GM18505 (cell line): ENCODE data around the gene RPL12.

Experiments used
- ATAC-seq: cut with Tn5 transposase; IDR thresholded peaks from one replicate; pipeline ENCODE4 v1.9.1; 2021; ENCODE audit not compliant: unreplicated experiment
- POLR2A ChIP-seq: IDR thresholded peaks from 4 replicates; pipeline ENCODE4 v1.6.1; 2011; ENCODE audit warnings: borderline replicate concordance; ENCODE audit not compliant: insufficient read depth, insufficient read length; ENCODE audit errors: extremely low read depth

Gene RPL12

DNA sequence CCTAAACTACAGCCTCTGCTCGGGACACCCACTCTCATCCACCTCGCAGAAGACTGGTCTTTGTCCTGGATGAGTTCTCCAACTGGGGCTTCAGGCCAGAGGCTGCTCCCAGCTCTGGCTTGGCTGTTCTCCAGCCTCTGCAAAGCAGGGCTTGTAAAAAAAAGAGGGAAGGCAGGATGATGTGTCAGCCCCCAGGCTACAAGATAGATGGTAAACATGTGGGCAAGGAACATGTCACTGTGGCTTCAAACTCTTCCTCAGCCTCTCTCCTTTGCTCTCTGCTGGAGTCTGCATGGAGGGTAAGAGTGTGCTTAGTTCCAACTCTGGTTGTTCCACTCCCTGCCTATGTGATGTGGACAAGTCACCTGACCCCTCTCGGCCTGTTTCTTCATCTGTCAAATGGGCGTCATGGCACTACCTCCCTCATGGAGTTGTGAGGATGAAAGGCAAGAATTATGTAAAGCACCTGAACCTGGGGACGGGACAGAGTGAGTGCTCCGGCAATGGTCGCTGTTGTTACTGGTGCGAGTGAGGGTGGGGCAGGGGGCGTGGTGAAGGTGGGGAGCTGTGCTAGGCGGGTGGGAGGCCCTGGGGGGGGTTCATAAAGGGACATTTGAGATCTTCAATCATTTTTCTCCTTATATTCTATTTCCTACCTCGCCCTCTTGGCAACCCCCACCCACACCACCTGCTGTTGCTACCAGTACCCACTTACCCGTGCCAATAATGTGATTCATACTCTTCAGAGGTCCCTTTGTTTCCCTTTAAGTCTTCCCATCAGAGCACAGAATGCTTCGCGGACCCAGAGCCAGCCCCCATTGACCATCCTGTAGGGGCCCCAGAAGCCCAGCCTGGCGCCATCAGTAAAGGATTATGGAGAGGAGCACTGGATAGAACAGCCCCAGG, 33.8 kb downstream of the RPL12 start:
- no peak for ATAC-seq
- no peak for TF ChIP-seq POLR2A

DNA sequence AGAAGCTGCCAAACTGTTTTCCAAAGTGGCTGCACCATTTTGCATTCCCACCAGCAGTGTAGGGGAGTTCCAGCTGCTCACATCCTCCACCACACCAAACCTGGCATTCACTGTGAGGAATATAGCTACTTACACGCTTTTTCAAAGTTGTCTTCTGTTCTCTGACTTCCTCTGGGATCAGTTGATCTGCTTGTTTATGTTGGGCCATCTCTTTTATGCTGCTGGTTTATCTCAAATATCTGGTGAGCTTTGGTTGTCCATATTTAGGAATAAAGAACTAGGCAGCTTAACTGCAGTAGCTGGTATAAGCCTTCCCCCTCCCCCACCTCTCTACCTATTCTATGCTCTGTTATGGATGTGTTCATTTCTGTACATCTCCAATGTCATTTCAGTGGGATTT, 35.5 kb downstream of the RPL12 start:
- no peak for ATAC-seq
- TF ChIP-seq POLR2A = no peak

DNA sequence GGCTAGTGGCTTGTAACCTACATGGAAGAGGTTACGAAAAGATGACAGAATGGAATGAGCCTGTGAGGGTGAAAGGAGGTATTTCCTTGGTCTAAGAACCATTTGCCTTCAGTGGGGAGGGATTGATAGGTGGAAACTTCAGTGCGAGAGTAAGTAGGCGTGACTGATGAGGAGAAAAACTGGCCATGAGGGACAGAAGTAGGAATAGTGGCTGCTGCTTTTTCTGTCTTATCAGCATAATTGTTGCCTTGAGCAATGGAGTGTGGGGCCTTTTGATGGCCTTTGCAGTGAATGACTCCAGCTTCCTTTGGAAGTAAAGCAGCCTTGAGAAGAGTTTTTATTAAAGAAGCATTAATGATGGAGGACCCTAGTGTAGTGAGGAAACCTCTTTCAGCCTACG, 36.1 kb downstream of the RPL12 start:
- no peak for TF ChIP-seq POLR2A
- ATAC-seq = no peak

DNA sequence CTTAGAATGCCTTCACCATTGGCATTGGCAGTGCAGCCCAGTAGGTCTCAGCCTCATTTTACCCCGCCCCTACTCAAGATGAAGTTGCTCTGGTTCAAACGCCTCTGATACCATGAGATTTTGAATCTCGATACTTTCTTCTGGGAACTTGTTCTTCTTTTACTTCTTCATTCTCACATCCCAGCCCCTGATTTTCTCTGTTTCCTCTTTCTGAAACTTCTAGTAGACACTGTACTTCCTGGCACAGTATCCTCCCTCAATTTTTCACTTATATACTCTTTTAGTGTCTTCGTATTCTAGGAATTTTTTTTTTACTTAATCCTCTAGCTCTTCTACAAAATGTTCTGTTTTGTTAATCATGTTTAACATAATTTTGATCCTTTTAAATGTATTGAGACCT, 40.1 kb downstream of the RPL12 start:
- ATAC-seq = no peak
- TF ChIP-seq POLR2A = no peak

DNA sequence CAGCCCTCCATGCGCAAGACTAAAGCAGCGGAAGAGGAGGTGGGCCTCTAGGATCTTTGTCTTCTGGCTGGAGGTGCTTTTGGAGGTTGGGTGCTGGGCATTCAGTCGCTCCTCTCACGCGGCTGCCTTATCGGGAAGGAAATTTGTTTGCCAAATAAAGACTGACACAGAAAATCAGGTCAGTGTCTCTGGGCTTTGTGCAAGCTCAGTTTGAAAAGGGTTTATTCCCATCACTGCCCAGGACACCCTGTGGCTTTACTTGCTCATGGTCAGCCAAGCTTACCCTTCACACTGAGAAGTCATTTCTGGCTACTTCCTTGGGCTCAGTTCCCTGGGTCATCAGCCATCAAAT, 43.7 kb downstream of the RPL12 start:
- no peak for TF ChIP-seq POLR2A
- no peak for ATAC-seq

DNA sequence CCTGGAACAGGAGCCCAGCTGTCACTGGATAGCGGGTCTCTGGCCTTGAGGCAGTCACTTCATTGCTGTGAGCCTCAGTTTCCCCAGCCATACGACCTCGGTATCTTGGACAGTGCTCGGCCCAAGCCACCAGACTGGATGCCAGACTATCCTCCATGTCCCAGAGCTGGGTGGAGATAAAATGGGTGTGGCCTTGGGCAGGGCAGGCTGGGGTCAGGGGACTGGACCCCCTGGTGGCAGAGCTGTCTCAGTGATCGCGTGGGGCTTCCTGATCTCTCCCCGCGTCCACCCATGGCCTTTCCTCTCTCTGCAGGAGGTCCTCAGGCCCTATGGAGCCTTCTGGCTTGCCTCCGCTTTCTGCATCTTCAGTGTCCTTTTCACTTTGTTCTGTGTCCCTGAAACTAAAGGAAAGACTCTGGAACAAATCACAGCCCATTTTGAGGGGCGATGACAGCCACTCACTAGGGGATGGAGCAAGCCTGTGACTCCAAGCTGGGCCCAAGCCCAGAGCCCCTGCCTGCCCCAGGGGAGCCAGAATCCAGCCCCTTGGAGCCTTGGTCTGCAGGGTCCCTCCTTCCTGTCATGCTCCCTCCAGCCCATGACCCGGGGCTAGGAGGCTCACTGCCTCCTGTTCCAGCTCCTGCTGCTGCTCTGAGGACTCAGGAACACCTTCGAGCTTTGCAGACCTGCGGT, 44.3 kb downstream of the RPL12 start:
- no peak for TF ChIP-seq POLR2A
- ATAC-seq = no peak

DNA sequence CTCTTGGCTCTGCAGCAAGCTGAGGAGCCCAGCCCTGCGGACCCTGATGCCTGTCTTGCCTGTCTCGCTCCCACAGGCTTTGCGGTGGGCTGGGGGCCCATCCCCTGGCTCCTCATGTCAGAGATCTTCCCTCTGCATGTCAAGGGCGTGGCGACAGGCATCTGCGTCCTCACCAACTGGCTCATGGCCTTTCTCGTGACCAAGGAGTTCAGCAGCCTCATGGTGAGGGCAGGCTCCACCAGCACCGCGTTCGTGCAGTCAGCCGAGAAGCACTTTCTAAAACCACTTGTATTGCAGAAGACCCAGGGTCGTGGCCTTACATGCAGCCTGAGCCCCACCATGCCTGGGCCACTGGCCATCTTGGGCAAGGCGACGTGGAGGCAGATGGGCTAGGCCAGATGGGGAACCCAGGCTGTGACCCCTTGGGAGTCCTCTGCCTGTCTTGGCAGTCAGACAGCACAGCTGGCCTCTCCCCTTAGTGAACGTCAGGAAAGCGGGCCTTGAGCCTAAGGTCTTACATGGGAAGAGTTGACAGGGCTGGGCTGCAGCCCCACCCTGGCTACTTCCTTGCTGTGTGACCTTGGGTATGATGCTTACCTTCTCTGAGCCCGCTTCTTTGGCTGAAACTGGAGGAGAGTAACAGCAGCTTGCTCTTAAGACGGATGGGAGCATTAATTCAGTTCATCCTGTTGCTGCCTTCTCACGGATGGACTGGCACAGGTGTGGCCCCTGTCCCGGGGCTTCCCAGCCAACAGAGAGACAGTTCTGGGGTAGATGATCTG, 45.7 kb downstream of the RPL12 start:
- no peak for ATAC-seq
- TF ChIP-seq POLR2A = no peak

DNA sequence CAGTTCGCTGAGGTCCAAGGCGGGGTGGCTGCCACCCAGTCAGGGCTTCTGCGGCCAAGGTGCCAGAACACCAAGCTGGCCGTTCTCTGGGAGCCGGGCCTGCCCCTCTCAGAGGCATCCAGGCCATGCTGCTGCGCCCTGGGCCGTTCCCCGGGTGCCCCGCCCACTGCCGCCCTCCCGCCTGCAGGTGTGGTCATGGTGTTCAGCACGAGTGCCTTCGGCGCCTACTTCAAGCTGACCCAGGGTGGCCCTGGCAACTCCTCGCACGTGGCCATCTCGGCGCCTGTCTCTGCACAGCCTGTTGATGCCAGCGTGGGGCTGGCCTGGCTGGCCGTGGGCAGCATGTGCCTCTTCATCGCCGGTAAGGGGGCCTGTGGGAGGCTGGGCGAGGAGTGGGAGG, 46.6 kb downstream of the RPL12 start:
- ATAC-seq = no peak
- TF ChIP-seq POLR2A = no peak

DNA sequence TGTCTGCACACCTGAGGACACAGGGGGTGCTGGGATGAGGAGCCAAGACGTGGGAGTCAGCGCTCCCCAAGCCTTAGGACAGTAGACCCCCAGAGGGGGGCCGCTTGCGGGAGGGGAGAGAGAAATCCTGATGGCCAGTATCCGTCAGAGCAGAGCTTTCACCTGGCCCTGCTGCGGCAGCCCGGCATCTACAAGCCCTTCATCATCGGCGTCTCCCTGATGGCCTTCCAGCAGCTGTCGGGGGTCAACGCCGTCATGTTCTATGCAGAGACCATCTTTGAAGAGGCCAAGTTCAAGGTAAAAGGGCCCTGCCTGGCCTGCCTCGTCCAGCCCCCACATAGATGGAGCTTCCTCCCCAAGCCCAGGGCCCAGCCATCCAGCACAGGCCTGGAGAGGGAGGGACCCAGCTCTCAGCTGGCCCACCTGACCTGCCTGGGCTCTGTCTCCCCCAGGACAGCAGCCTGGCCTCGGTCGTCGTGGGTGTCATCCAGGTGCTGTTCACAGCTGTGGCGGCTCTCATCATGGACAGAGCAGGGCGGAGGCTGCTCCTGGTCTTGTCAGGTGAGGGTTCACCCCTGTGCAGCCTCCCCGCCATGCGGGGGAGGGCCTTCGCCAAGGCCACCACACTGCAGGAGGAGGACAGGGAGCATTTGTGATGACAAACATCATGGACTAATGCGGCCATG, 47.6 kb downstream of the RPL12 start:
- no peak for ATAC-seq
- TF ChIP-seq POLR2A = no peak

DNA sequence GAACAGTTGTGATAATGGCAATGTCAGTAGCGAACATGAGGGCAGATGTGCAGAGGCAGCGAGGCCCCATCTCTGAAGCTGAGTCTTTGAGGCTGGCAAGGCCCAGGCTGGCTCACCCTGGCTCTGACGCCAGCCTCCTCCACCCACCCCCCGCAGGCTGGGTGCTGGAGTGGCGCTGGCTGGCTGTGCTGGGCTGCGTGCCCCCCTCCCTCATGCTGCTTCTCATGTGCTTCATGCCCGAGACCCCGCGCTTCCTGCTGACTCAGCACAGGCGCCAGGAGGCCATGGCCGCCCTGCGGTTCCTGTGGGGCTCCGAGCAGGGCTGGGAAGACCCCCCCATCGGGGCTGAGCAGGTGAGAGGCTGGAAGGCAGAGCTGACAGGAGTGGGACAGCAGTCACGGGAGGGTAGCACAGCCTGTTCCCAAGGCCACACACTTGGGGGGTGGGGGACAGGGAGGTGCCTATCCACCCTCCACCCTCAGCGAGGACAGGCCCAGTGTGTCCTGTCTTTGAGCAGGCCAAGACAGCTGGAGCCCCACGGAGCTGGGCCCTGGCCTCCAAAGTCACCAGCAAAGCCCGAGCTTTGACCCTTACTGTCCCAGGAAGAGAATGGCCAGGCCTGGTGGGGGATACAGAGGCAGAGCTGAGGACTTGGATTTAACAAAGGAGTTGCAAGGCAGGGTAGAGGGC, 48.7 kb downstream of the RPL12 start:
- TF ChIP-seq POLR2A = no peak
- no peak for ATAC-seq

DNA sequence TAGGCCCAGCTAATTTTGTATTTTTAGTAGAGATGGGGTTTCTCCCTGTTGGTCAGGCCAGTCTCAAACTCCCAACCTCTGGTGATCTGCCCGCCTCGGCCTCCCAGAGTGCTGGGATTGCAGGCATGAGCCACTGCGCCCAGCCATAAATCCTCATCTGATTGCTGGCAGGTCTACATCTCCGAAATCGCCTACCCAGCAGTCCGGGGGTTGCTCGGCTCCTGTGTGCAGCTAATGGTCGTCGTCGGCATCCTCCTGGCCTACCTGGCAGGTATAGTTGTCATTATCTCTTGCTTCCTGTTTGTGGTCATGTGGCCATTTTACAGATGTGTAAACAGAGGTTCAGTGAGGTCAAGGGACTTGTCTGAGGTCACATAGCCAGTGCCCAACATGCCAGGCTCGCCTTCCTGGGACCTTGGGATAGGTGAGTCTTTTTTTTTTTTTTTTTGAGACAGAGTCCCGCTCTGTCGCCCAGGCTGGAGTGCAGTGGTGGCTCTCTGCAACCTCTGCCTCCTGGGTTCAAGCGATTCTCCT, 51.4 kb downstream of the RPL12 start:
- no peak for ATAC-seq

DNA sequence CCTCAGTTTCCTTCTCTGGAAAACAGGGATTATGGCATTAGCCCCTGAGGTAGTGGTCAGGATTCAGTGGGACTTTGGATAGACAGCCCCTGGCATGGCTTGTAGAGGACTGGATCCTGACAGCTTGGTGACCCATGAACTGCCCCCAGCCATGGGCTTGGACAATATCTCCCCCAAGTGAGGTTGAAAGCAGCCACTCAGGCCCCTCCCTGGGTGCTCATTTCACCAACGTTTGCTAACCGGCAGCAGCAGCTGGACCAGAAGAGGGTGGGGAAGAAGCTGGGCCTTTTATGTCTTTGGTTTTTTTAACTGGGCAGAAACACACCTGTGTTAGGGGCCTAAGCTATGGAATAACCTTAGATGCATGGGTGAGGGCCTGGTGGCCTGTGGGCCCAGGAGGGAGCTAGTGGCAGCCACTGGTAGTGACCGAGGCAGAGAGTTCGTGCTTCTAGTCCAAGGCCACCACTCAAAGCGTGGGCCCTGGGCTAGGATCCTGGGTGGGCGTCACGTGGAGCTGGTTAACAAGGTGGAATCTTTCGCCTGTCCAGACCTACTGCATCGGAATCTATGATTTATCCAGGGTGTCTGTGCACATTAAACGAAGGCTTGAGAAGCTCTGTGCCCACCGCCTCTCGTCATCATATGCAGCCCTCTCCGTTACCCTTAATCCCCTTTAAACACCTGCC, 52.3 kb downstream of the RPL12 start:
- ATAC-seq = no peak
- no peak for TF ChIP-seq POLR2A

More for the DNA sequence above, 51.4 kb downstream of the RPL12 start:
- TF ChIP-seq POLR2A = no peak

DNA sequence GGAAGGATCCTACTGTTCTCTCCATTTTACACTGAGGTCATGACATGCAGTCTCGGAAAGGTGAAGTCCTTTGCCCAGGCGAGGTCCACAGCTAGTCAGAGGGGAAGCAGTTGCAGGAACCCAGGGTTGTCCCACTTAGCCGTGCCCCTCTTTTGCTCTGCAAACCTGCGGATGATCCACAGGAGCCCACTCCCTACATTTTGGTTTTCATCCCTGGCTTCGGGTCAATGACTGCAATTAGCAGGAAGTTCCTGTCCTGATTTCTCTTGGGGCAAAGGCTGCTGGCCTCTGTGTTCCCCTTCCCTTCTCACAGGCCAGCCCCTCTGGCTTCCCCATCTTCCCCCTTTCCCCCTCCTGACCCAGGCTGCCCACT, 52.9 kb downstream of the RPL12 start:
- no peak for ATAC-seq
- TF ChIP-seq POLR2A = no peak
